Muscle layer of colon (tissue), 2 donors: ENCODE results near the gene NECAB3.

Source experiments
- H3K27ac ChIP-seq: one replicate; pipeline ENCODE4 v1.7.0; 2013; ENCODE audit warnings: low read depth, mild to moderate bottlenecking, low read length, moderate library complexity
- H3K27me3 ChIP-seq, 2 donors: one replicate each; pipeline ENCODE4 v1.7.0; 2013; ENCODE audit warnings: low read length in 2 of 2, mild to moderate bottlenecking in 2 of 2; ENCODE audit not compliant: insufficient read depth in 2 of 2, control insufficient read depth in 1 of 2
- H3K36me3 ChIP-seq: one replicate; pipeline ENCODE4 v1.7.0; 2013; ENCODE audit warnings: mild to moderate bottlenecking, low read length; ENCODE audit not compliant: insufficient read depth
- H3K4me1 ChIP-seq: one replicate; pipeline ENCODE4 v1.7.0; 2013; ENCODE audit warnings: mild to moderate bottlenecking, low read length; ENCODE audit not compliant: insufficient read depth
- H3K4me3 ChIP-seq, 2 donors: one replicate each; pipeline ENCODE4 v1.7.0; 2013; ENCODE audit warnings: low read length in 2 of 2, low read depth in 1 of 2, mild to moderate bottlenecking in 1 of 2, moderate library complexity in 1 of 2
- H3K9ac ChIP-seq: one replicate; pipeline ENCODE4 v1.7.0; 2013; ENCODE audit warnings: low read length
- H3K9me3 ChIP-seq: one replicate; pipeline ENCODE4 v1.7.0; 2013; ENCODE audit warnings: mild to moderate bottlenecking, low read length
- donor health status: abdominal sarcoma.
- donor health status: Adenocarcinoma of cecum.

Gene NECAB3

DNA sequence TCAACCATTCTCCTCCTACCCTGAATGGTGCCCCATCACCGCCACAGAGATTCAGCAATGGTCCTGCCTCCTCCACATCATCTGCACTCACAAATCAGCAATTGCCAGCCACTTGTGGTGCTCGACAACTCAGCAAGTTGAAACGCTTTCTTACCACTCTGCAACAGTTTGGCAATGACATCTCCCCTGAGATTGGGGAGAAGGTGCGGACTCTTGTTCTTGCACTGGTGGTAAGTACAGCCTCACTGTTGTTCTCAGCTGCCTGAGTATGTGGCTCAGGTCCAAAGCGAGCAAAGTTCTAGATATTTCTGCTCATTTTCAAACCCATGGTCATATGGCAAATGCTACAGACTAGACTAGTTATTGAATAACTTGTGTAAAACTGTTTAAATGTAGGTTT is 63.1 kb downstream of the NECAB3 start:
- no peak overlapping the region for H3K9ac ChIP-seq
- no peak overlapping the region for H3K4me3 ChIP-seq
- H3K27ac ChIP-seq, result no peak overlapping the region
- H3K27me3 ChIP-seq, result no peaks in the 10 kb centered on the region
- H3K36me3 ChIP-seq, result peaks cover 44% of the 10 kb centered on the region
- H3K4me1 ChIP-seq, result peaks cover 15% of the 10 kb centered on the region
- no peaks in the 10 kb centered on the region for H3K9me3 ChIP-seq

DNA sequence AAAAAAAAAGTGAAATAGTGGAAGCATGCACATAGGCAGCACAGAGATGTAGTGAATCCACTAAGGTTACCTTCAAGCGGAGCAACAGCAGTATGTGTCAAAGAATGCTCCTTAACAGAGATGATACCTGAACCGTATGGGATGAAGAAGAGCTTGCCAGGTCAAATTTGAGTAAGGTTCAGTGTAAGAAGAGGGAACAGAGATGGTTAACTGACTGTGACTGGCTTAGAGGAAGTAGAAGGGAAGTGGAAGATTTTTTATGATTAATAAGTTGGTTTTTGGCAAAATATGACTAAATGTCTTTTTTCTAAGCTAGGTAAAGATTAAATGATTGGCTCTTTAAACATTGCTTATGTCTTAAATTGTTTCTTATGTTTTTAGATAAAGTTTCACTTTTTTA is 64.7 kb downstream of the NECAB3 start:
- Histone ChIP-seq H3K27me3 (no peaks in the 10 kb centered on the region), H3K4me1 (peaks cover 22% of the 10 kb centered on the region), H3K4me3 (no peak overlapping the region), H3K9me3 (no peaks in the 10 kb centered on the region), H3K9ac (no peak overlapping the region), H3K36me3 (peaks cover 32% of the 10 kb centered on the region), H3K27ac (no peak overlapping the region)
